Measurements from ENCODE around the gene FADS2.
A peak's percentile ranks its signal among the peaks of the same experiment; 100 is the strongest.

FADS2 gene

GRCh38 chr11:61888590-61888989 is 60.5 kb downstream of the FADS2 start:
- TF ChIP-seq MYC (IDR thresholded peaks at IDR 0.05; ENCODE audit: low read depth, low read length) (no peak), CTCF (IDR thresholded peaks at IDR 0.05; ENCODE audit: low read depth, low read length) (no peak), POLR2A (IDR thresholded peaks at IDR 0.05; ENCODE audit: extremely low read depth, insufficient read length) (no peak)
- TF ChIP-seq, protein P1, sequence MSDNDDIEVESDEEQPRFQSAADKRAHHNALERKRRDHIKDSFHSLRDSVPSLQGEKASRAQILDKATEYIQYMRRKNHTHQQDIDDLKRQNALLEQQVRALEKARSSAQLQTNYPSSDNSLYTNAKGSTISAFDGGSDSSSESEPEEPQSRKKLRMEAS (IDR thresholded peaks at IDR 0.05; ENCODE audit: low read depth, low read length): no peak
- no peak overlapping the region for H3K4me3 ChIP-seq (ENCODE audit: low read depth, low read length)
- DNase-seq (ENCODE audit: low read depth): no peak

DNA sequence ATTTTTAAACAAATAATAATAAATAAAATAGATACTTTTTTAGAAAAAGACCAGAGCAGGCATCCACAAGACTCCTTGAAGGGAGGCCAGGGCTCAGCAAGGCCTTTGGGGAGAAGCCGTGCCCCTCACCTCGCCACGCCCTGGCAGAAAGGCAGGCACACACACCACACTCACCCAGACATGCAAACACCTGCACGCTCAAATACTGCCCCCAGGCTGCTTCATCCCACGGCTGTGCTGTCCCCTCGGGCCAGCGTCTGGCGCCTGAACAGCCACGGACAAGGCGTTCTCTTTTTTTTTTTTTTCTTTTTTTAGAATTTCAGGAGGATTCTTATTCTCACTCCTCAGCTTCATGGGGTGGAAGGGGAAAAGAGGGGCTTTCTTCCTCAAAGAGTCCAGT is 61.7 kb downstream of the FADS2 start:
- H3K4me3 ChIP-seq (ENCODE audit: low read depth, low read length): no peak overlapping the region
- no peak for DNase-seq (ENCODE audit: low read depth)

DNA sequence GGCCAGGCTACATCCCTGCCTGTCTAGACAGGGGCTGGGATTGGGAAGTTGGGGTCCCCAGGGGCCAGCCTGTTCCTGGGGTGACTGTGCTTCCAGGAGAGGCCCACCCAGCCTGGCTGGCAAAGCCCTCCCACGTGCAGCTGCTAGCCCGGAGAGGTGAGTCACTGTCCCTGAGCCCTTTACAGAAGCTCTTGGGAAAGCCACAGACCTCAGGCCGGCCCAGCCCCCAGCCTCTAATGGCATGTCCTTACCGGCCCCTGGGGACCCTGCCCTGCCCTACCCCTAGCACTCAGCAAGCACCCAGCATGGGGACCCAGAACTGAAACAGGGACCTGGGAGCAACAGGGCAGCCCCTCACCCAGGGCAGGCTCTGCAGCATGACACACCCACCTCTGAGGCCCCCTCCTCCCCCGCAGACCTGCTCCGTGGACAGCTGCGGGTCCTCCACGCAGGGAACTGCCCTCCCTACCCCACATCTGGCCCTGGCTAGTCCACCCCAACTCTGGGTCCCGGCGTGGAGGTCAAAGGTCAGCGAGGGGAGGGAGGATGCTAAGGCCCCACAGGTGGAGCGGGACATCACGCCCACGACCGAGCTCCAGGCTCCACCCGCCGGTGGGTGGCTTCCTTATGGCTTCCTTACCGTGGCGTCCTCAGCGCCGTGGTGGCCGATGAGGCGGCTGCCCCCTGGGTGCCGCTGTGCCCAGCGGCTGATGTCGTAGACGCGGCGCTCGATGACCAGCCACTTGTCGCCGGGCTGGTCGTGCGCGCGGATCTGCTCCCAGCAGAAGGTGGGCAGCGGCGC is 62.6 kb downstream of the FADS2 start:
- H3K4me3 ChIP-seq (ENCODE audit: low read depth, low read length): peak overlapping the region; percentile 53
- TF ChIP-seq CTCF (IDR thresholded peaks at IDR 0.05; ENCODE audit: low read depth, low read length) (no peak), POLR2A (IDR thresholded peaks at IDR 0.05; ENCODE audit: extremely low read depth, insufficient read length) (no peak), MYC (IDR thresholded peaks at IDR 0.05; ENCODE audit: low read depth, low read length) (peak; percentile 92)
- TF ChIP-seq, protein P1 (IDR thresholded peaks at IDR 0.05; ENCODE audit: low read depth, low read length): peak; percentile 92
- peak; percentile 98 for DNase-seq (ENCODE audit: low read depth)

More for the DNA sequence above, 61.7 kb downstream of the FADS2 start:
- TF ChIP-seq MYC (IDR thresholded peaks at IDR 0.05; ENCODE audit: low read depth, low read length): no peak
- TF ChIP-seq, protein P1 (IDR thresholded peaks at IDR 0.05; ENCODE audit: low read depth, low read length): no peak
- TF ChIP-seq CTCF (IDR thresholded peaks at IDR 0.05; ENCODE audit: low read depth, low read length): no peak
- TF ChIP-seq POLR2A (IDR thresholded peaks at IDR 0.05; ENCODE audit: extremely low read depth, insufficient read length): no peak

DNA sequence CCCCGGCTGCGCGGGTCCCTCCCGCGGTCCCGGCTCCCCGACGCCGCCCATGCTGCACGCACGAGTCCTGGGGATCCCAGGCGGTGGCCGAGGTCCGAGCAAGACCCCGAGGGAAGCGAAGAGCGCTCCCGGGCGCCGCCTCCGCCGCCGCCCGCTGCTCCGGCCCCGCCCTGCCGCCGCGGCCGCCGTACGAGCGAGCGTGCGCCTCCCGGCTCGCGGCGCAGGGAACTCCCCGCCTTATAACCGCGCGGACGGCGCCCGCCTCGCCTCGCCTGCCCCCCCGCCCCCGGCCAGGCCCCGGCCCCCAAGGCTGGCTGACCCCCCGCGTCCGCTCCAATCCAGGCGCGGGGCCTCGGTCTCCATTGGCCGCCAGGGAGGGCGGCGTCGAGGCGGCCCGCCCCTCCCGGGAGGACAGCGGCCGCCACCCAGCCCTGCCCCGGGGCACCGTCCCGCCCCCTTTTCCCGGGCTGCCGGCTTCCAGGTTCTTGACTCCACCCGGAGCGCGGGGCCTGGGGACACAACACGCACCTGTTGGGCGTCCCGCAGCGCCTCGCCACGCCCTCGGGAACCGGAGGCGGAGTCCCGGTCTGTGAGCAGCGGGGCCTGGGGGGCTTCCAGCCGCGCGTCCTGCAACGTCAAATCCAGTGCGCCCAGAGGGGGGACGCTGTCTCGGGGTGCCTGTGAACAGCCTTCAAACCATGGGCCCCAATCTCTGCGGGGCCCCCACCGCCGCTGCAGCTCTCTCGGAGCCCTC is 63.4 kb downstream of the FADS2 start, which contains the start of gene FADS3:
FADS3 (minus strand) TSS at position 215 of the 754 bp plus-strand sequence; CDS start at position 51, 164 bp downstream.
- H3K4me3 ChIP-seq (ENCODE audit: low read depth, low read length): peak within 1 kb of the TSS; percentile 53
- TF ChIP-seq POLR2A (IDR thresholded peaks at IDR 0.05; ENCODE audit: extremely low read depth, insufficient read length): peak; percentile 25
- TF ChIP-seq, protein P1 (IDR thresholded peaks at IDR 0.05; ENCODE audit: low read depth, low read length): no peak
- DNase-seq (ENCODE audit: low read depth): peak; percentile 74

DNA sequence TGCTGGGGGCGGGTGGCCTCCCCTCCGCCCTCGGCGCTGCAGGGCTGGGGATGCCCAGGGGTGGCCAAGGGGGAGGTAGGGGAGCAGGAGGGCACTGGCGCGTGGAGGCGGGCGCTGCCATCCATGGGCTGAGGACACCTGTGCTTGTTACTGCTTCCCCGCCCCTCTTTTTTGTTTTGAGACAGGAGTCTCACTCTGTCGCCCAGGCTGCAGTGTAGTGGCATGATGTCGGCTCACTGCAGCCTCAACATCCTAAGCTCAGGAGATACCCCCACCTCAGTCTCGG is 63.9 kb downstream of the FADS2 start:
- no peak overlapping the region for H3K4me3 ChIP-seq (ENCODE audit: low read depth, low read length)
- no peak for TF ChIP-seq POLR2A (IDR thresholded peaks at IDR 0.05; ENCODE audit: extremely low read depth, insufficient read length)
- TF ChIP-seq CTCF (IDR thresholded peaks at IDR 0.05; ENCODE audit: low read depth, low read length): no peak
- TF ChIP-seq, protein P1 (IDR thresholded peaks at IDR 0.05; ENCODE audit: low read depth, low read length): no peak
- TF ChIP-seq MYC (IDR thresholded peaks at IDR 0.05; ENCODE audit: low read depth, low read length): no peak
- DNase-seq (ENCODE audit: low read depth): no peak

- TF ChIP-seq, protein P1 (IDR thresholded peaks at IDR 0.05; ENCODE audit: low read depth, low read length): no peak
- TF ChIP-seq CTCF (IDR thresholded peaks at IDR 0.05; ENCODE audit: low read depth, low read length): no peak
- DNase-seq (ENCODE audit: low read depth): no peak
- no peak overlapping the region for H3K4me3 ChIP-seq (ENCODE audit: low read depth, low read length)
Measured at GRCh38 chr11:61893981-61894380, 65.9 kb downstream of the FADS2 start.

All from NB4 (cell line).